Dermis blood vessel endothelial cell (primary cell): ENCODE data around the gene CST9. TPM values are rescaled to one million over a fixed set of nuclear protein-coding genes. Genes with fewer than 3 reads are reported as not detected.
"Not testable (repeated sequence)": the region's sequence is repeated elsewhere in the genome, so short reads cannot be mapped to it uniquely, and the experiment has no call there.

ENCODE experiments used
- DNase-seq: peaks from one replicate; pipeline ENCODE4 v3.0.0; 2010
- total RNA-seq: library from RNA; depleted of rRNA; stranded (reverse); fragments of >200 nt; gene quantifications from 2 replicates; pipeline ENCODE4 v1.2.3, GENCODE V29; 2014

CST9 gene
- total RNA-seq, 1 donor from 2014 or later = not detected

- DNase-seq = no peak
Observed at GRCh38 chr20:23623666-23624323, 18.1 kb upstream of the CST9 start.

- DNase-seq = peak; percentile 77
Observed at GRCh38 chr20:23622839-23623343, 17.2 kb upstream of the CST9 start.

GRCh38 chr20:23622401-23622800, 16.7 kb upstream of the CST9 start:
- not testable (repeated sequence) for DNase-seq

- not testable (repeated sequence) for DNase-seq
Observed at GRCh38 chr20:23620670-23621386, 15.1 kb upstream of the CST9 start.

GRCh38 chr20:23614163-23614562, 8.4 kb upstream of the CST9 start:
- no peak for DNase-seq

- DNase-seq = no peak
Observed at GRCh38 chr20:23613676-23614075, 8.0 kb upstream of the CST9 start.

- DNase-seq = no peak
Observed at GRCh38 chr20:23612396-23612795, 6.7 kb upstream of the CST9 start.

- no peak for DNase-seq
Observed at GRCh38 chr20:23609486-23610109, 3.9 kb upstream of the CST9 start.

- no peak for DNase-seq
Observed at GRCh38 chr20:23608251-23608846, 2.6 kb upstream of the CST9 start.

GRCh38 chr20:23607497-23608245, 2.0 kb upstream of the CST9 start:
- no peak for DNase-seq

- peak; percentile 78 for DNase-seq
Observed at GRCh38 chr20:23606652-23607049, 934 bp upstream of the CST9 start.

GRCh38 chr20:23604306-23604705, 1.4 kb downstream of the CST9 start:
- no peak for DNase-seq

GRCh38 chr20:23603321-23603720, 2.4 kb downstream of the CST9 start:
- DNase-seq = no peak

- DNase-seq = no peak
Observed at GRCh38 chr20:23602699-23603098, 3.0 kb downstream of the CST9 start.

- no peak for DNase-seq
Observed at GRCh38 chr20:23602241-23602640, 3.5 kb downstream of the CST9 start.

GRCh38 chr20:23601715-23602114, 4.0 kb downstream of the CST9 start:
- DNase-seq = no peak

GRCh38 chr20:23598481-23598880, 7.2 kb downstream of the CST9 start:
- no peak for DNase-seq

- DNase-seq = no peak
Observed at GRCh38 chr20:23596579-23597250, 9.0 kb downstream of the CST9 start.

- no peak for DNase-seq
Observed at GRCh38 chr20:23595941-23596340, 9.8 kb downstream of the CST9 start.

- no peak for DNase-seq
Observed at GRCh38 chr20:23588434-23589403, 17.0 kb downstream of the CST9 start.

- no peak for DNase-seq
Observed at GRCh38 chr20:23587631-23588030, 18.1 kb downstream of the CST9 start.
